Hepatocyte (in vitro differentiated cells): ENCODE data around the gene LUZP2.

ENCODE experiments used
- CTCF ChIP-seq: fragments of 200-600 bp; sonication (generic); IDR thresholded peaks from 2 replicates; pipeline ENCODE4 v1.5.1; 2016; ENCODE audit warnings: antibody characterized with exemption, mild to moderate bottlenecking; ENCODE audit not compliant: poor library complexity
- EZH2 ChIP-seq: fragments of 200-600 bp; sonication (generic); IDR thresholded peaks from 2 replicates; pipeline ENCODE4 v1.6.1; 2016; ENCODE audit warnings: antibody characterized with exemption, mild to moderate bottlenecking, borderline replicate concordance

GRCh38 chr11:24588081-24588480 is 91.2 kb downstream of the LUZP2 start:
- TF ChIP-seq CTCF (no peak), EZH2 (no peak)
